Measurements from ENCODE around the gene TCEA2. TPM values are rescaled to one million over a fixed set of nuclear protein-coding genes. Genes with fewer than 3 reads are reported as not detected.
A peak's percentile ranks its signal among the peaks of the same experiment; 100 is the strongest.

The TCEA2 gene
- total RNA-seq, 1 experiment from 2014 or later, result 29.4 TPM

- DNase-seq, result no peak
- no peaks in the 10 kb centered on the region for H3K27me3 ChIP-seq (ENCODE audit: control insufficient read depth, insufficient read depth, low read length)
- peak overlapping the region; percentile 89 for H3K4me3 ChIP-seq (ENCODE audit: insufficient read depth, low read depth, low read length)
- H3K36me3 ChIP-seq (replicated peaks; ENCODE audit: control insufficient read depth, insufficient read depth, low read length), result no peaks in the 10 kb centered on the region
Measured at GRCh38 chr20:64062276-64062595, 762 bp upstream of the TCEA2 start.

DNA sequence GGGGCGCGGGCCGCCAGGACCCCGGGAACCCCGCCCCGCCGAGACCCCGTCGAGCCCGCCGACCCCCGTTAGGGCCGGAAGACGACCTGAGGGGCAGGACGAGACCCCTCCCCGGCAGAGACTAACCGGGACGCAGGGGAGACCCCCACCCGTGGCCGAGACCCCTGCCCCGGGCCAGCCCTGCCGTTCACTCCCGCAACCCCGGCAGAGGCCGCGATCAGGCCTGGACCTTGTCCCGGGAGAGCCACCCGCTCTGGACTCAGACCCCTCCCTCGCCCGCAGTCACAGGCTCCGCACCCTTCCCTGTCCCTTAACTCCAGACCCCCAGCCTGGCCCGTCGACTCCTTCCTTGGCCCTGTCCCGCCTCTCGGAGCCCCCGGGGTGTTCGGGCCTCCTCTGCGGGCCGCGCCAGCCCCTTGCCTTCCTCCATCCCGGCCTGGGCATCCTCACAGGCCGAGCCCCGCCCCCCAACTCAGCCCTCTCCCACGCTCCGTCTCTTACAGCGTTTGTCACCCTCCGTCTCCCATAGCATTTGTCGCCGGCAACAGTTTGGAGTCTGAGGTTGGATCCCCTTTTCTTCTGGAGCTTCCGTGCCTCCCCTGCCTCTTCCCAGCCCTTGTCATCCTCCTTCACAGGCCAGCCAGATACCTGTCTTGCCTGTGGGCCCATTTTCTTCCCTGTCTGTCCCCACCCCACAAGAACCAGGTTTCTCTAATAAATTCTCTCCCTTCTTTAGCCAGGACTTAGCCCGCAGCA, 569 bp downstream of the TCEA2 start:
- DNase-seq, result peak; percentile 89
- no peaks in the 10 kb centered on the region for H3K27me3 ChIP-seq (ENCODE audit: control insufficient read depth, insufficient read depth, low read length)
- no peaks in the 10 kb centered on the region for H3K36me3 ChIP-seq (replicated peaks; ENCODE audit: control insufficient read depth, insufficient read depth, low read length)
- H3K4me3 ChIP-seq (ENCODE audit: insufficient read depth, low read depth, low read length), result peak overlapping the region; percentile 89

- Histone ChIP-seq H3K4me3 (ENCODE audit: insufficient read depth, low read depth, low read length) (peak overlapping the region; percentile 89; the same call in 1 of the 2 replicates), H3K27me3 (ENCODE audit: control insufficient read depth, insufficient read depth, low read length) (no peaks in the 10 kb centered on the region), H3K36me3 (replicated peaks; ENCODE audit: control insufficient read depth, insufficient read depth, low read length) (no peaks in the 10 kb centered on the region)
- no peak for DNase-seq
Measured at GRCh38 chr20:64064145-64064698, 1.2 kb downstream of the TCEA2 start.

GRCh38 chr20:64065062-64065973, 2.3 kb downstream of the TCEA2 start:
- no peak overlapping the region for H3K4me3 ChIP-seq (ENCODE audit: insufficient read depth, low read depth, low read length)
- no peaks in the 10 kb centered on the region for H3K27me3 ChIP-seq (ENCODE audit: control insufficient read depth, insufficient read depth, low read length)
- DNase-seq, result no peak
- H3K36me3 ChIP-seq (replicated peaks; ENCODE audit: control insufficient read depth, insufficient read depth, low read length), result no peaks in the 10 kb centered on the region; the same call in 1 of the 2 replicates

- Histone ChIP-seq H3K27me3 (ENCODE audit: control insufficient read depth, insufficient read depth, low read length) (no peaks in the 10 kb centered on the region), H3K36me3 (replicated peaks; ENCODE audit: control insufficient read depth, insufficient read depth, low read length) (no peaks in the 10 kb centered on the region; the same call in 1 of the 2 replicates), H3K4me3 (ENCODE audit: insufficient read depth, low read depth, low read length) (no peak overlapping the region)
- peak; percentile 87 for DNase-seq
Measured at GRCh38 chr20:64065974-64066343, 3.0 kb downstream of the TCEA2 start.

DNA sequence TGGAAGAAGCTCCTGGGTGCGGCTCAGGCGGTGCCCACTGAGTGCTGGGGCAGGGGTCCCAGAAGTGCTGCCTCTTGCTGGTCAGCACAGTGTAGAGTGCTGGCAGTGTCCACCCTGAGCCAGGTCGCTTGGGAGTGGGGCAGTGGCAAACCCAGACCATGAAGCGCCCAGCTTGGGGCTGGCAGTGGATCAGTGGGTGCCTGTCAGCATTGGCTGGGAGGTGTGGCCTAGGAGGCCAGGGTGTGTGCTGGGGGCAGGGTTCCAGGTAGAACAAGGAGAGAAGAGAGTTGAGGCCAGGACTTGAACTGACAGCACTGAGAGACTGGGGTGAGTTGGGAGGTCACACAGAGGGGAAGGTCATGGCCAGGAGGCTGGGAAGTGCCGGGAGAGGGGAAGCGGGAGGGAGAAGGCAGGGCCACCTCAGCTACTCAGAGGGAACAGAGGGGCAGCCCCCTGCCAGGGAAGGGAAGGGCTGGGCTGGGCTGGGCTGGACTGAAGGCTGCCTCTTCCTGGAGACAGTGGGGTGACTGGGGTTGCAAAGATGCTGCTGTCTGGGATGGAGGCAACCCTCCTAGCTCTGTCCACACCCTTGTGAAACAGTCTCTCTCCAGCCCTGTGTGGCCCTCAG, 4.1 kb downstream of the TCEA2 start:
- Histone ChIP-seq H3K36me3 (replicated peaks; ENCODE audit: control insufficient read depth, insufficient read depth, low read length) (no peaks in the 10 kb centered on the region; the same call in 1 of the 2 replicates), H3K4me3 (ENCODE audit: insufficient read depth, low read depth, low read length) (no peak overlapping the region), H3K27me3 (ENCODE audit: control insufficient read depth, insufficient read depth, low read length) (no peaks in the 10 kb centered on the region)
- no peak for DNase-seq

DNA sequence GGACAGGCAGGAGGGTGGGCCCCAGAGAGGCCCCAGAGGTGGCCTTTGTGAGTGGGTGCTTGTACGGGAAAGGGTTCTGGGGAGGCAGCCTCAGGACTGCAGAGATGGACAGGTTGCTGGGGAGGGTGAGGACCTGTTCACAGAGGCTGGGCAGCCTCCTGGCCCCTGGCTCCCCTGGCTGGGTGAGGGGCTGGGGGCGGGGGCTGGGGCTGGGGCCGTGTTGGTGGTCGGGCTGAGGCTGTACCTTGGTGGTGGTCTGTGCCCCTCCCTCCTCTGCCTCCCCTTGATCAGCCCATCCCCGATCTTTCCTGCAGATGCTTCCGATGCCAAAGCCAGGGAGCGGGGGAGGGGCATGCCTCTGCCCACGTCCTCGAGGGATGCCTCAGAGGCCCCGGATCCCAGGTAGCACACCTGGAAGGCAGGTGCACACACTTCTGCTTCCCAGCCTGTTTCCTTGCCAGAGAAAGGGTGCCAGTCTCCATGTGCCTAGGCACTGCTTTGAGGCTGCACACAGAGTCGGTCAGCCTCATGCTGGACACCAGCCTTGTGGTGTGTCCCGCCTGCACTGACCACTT, 4.8 kb downstream of the TCEA2 start:
- no peak overlapping the region for H3K4me3 ChIP-seq (ENCODE audit: insufficient read depth, low read depth, low read length)
- no peaks in the 10 kb centered on the region; the same call in 1 of the 2 replicates for H3K36me3 ChIP-seq (replicated peaks; ENCODE audit: control insufficient read depth, insufficient read depth, low read length)
- H3K27me3 ChIP-seq (ENCODE audit: control insufficient read depth, insufficient read depth, low read length), result no peaks in the 10 kb centered on the region
- peak; percentile 68 for DNase-seq

- no peaks in the 10 kb centered on the region; the same call in 1 of the 2 replicates for H3K36me3 ChIP-seq (replicated peaks; ENCODE audit: control insufficient read depth, insufficient read depth, low read length)
- H3K4me3 ChIP-seq (ENCODE audit: insufficient read depth, low read depth, low read length), result no peak overlapping the region
- no peaks in the 10 kb centered on the region for H3K27me3 ChIP-seq (ENCODE audit: control insufficient read depth, insufficient read depth, low read length)
- DNase-seq, result no peak
Measured at GRCh38 chr20:64068386-64069208, 5.6 kb downstream of the TCEA2 start.

DNA sequence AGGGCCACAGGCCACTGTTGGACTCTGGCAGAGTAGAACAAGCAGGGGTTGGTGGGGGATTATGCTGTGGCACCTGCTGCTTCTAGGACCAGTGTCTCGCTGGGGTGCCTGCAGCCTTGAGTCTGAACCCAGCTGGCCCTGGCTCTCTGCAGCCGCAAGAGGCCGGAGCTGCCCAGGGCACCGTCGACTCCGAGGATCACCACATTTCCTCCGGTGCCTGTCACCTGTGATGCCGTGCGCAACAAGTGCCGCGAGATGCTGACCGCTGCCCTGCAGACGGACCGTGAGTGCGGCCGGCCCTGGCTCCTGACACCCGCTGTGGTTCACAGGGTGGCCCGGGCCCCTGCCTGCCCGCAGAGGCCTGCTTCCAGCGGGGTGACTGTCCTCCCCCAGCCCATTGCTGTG, 6.2 kb downstream of the TCEA2 start:
- no peaks in the 10 kb centered on the region; the same call in 1 of the 2 replicates for H3K36me3 ChIP-seq (replicated peaks; ENCODE audit: control insufficient read depth, insufficient read depth, low read length)

GRCh38 chr20:64069614-64070243, 6.7 kb downstream of the TCEA2 start:
- Histone ChIP-seq H3K27me3 (ENCODE audit: control insufficient read depth, insufficient read depth, low read length) (no peaks in the 10 kb centered on the region), H3K36me3 (replicated peaks; ENCODE audit: control insufficient read depth, insufficient read depth, low read length) (no peaks in the 10 kb centered on the region; the same call in 1 of the 2 replicates), H3K4me3 (ENCODE audit: insufficient read depth, low read depth, low read length) (no peak overlapping the region)
- peak; percentile 98 for DNase-seq

More for the DNA sequence above, 6.2 kb downstream of the TCEA2 start:
- DNase-seq, result no peak
- H3K4me3 ChIP-seq (ENCODE audit: insufficient read depth, low read depth, low read length), result no peak overlapping the region
- no peaks in the 10 kb centered on the region for H3K27me3 ChIP-seq (ENCODE audit: control insufficient read depth, insufficient read depth, low read length)

- Histone ChIP-seq H3K27me3 (ENCODE audit: control insufficient read depth, insufficient read depth, low read length) (no peaks in the 10 kb centered on the region), H3K4me3 (ENCODE audit: insufficient read depth, low read depth, low read length) (no peak overlapping the region), H3K36me3 (replicated peaks; ENCODE audit: control insufficient read depth, insufficient read depth, low read length) (no peaks in the 10 kb centered on the region; the same call in 1 of the 2 replicates)
- no peak for DNase-seq
Measured at GRCh38 chr20:64070244-64070993, 7.4 kb downstream of the TCEA2 start.

DNA sequence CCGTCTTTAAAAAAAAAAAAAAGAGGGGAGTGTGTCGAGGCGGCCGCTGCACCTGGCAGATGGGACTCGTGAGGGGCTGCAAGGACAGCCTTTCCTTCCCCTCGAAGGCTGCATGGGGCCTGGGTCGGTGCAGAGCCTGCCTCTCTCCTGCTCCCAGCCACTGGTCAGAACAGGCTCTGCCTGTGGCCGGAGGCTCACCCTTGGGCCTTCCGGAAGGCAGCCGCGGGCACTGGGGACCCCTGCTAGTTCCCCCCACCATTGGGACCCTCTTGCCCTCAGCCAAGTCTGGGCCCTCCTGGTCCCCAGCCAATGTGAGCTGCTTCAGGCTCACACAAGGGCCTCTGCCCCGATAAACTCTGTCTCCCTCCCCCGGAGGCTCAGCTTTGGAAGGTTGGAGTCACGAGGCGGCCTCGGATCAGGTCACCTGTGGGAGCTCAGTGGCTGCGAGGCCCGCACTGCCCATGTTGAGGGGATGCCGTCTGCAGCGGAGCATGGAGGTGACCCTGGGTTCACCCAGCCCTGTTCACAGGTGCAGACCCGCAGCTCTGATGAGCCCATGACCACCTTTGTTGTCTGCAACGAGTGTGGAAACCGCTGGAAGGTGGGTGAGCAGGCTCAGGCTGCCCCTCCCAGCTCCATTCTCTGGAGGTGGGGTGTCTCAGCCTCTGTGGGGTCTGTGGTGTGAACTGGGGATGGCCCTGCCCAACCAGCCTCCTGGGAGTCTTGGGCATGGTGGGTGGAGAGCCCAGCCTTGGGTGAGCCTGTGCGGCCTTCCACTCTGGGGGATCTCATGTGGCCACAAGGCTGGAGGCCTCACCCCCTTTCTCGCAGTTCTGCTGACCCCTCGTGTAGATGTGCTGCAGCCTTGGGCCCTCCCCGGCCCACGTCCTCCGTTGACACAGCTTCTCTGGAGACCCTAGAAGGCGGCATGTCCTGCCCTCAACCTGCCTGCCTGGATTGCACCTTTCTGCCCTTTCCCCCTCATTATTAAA, 8.6 kb downstream of the TCEA2 start:
- no peak for DNase-seq
- no peak overlapping the region for H3K4me3 ChIP-seq (ENCODE audit: insufficient read depth, low read depth, low read length)
- H3K36me3 ChIP-seq (replicated peaks; ENCODE audit: control insufficient read depth, insufficient read depth, low read length), result no peaks in the 10 kb centered on the region; the same call in 1 of the 2 replicates
- no peaks in the 10 kb centered on the region for H3K27me3 ChIP-seq (ENCODE audit: control insufficient read depth, insufficient read depth, low read length)

All from H7 (cell line).